ENCODE results near the gene SPRED1.

Gene SPRED1

GRCh38 chr15:38294126-38294525 lies 41.5 kb downstream of the SPRED1 start:
- CTCF ChIA-PET = interaction anchor here (0.9 kb wide), 1 partner anchor 13 kb away, joined by 3 read pairs; no protein-coding TSS in a partner anchor
- POLR2A ChIA-PET = no interaction called here
- no peak for DNase-seq (ENCODE audit: extremely low spot score)
- TF ChIP-seq, protein P1, sequence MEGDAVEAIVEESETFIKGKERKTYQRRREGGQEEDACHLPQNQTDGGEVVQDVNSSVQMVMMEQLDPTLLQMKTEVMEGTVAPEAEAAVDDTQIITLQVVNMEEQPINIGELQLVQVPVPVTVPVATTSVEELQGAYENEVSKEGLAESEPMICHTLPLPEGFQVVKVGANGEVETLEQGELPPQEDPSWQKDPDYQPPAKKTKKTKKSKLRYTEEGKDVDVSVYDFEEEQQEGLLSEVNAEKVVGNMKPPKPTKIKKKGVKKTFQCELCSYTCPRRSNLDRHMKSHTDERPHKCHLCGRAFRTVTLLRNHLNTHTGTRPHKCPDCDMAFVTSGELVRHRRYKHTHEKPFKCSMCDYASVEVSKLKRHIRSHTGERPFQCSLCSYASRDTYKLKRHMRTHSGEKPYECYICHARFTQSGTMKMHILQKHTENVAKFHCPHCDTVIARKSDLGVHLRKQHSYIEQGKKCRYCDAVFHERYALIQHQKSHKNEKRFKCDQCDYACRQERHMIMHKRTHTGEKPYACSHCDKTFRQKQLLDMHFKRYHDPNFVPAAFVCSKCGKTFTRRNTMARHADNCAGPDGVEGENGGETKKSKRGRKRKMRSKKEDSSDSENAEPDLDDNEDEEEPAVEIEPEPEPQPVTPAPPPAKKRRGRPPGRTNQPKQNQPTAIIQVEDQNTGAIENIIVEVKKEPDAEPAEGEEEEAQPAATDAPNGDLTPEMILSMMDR (IDR thresholded peaks at IDR 0.05; ENCODE audit: control extremely low read depth, extremely low read depth, low read depth, missing control alignments) = no peak

- CTCF ChIA-PET = no interaction called here
- DNase-seq (ENCODE audit: extremely low spot score) = no peak
- POLR2A ChIA-PET = no interaction called here
- TF ChIP-seq, protein P1 (IDR thresholded peaks at IDR 0.05; ENCODE audit: control extremely low read depth, extremely low read depth, low read depth, missing control alignments) = no peak
Observed at GRCh38 chr15:38297623-38298388, 45.2 kb downstream of the SPRED1 start.

GRCh38 chr15:38299216-38299615 lies 46.6 kb downstream of the SPRED1 start:
- TF ChIP-seq, protein P1 (IDR thresholded peaks at IDR 0.05; ENCODE audit: control extremely low read depth, extremely low read depth, low read depth, missing control alignments) = no peak
- DNase-seq (ENCODE audit: extremely low spot score) = no peak
- ChIA-PET CTCF (interaction anchor here (0.9 kb wide), 1 partner anchor 25 kb away, joined by 3 read pairs; no protein-coding TSS in a partner anchor), POLR2A (no interaction called here)

GRCh38 chr15:38300395-38300794 lies 47.8 kb downstream of the SPRED1 start:
- ChIA-PET POLR2A (no interaction called here), CTCF (no interaction called here)
- TF ChIP-seq, protein P1 (IDR thresholded peaks at IDR 0.05; ENCODE audit: control extremely low read depth, extremely low read depth, low read depth, missing control alignments) = no peak
- peak; percentile 6 for DNase-seq (ENCODE audit: extremely low spot score)

DNA sequence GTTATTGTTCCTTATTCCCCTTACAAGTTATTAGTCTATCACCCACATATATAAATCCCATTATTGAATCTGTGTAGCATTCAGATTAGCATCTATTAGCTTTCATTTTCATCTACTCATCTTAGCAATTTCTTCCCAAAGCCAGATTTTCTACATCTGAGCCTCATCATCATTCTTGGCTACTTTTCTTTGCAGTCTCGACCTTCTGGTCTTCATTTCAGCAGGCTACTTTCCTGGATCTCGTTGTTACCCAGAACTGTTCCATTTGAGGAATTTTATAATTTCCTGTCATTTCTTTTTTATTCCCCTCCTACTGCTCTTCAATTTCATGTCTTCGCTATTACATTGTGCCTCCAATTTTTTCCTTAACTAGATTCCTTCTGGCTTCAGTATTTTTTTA lies 51.8 kb downstream of the SPRED1 start:
- no peak for DNase-seq (ENCODE audit: extremely low spot score)
- TF ChIP-seq, protein P1 (IDR thresholded peaks at IDR 0.05; ENCODE audit: control extremely low read depth, extremely low read depth, low read depth, missing control alignments) = no peak
- ChIA-PET POLR2A (no interaction called here), CTCF (no interaction called here)

DNA sequence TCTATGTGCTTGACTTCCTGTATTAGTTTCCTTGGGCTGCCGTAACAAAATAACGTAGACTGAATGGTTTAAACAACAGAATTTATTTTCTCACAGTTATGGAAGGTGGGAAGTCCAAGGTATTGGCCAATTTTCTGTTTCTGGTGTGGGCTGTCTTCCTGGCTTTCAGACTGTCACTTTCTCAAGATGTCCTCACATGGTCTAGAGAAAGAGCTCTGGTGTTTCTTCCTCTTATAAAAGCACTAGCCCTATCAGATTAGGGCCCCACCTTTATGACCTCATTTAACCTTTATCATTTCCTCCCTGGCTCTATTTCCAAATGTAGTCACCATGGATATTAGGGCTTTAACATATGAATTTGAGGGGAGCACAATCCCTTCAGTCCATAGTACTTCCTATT lies 54.6 kb downstream of the SPRED1 start:
- ChIA-PET POLR2A (no interaction called here), CTCF (interaction anchor here (1.6 kb wide), 1 partner anchor 11 kb away, joined by 4 read pairs; no protein-coding TSS in a partner anchor)
- TF ChIP-seq, protein P1 (IDR thresholded peaks at IDR 0.05; ENCODE audit: control extremely low read depth, extremely low read depth, low read depth, missing control alignments) = no peak
- DNase-seq (ENCODE audit: extremely low spot score) = no peak

All from GM10248 (cell line).